Measurements from ENCODE around the gene BUB3.
"Not testable (repeated sequence)": the region's sequence is repeated elsewhere in the genome, so short reads cannot be mapped to it uniquely, and the experiment has no call there.

Gene BUB3

DNA sequence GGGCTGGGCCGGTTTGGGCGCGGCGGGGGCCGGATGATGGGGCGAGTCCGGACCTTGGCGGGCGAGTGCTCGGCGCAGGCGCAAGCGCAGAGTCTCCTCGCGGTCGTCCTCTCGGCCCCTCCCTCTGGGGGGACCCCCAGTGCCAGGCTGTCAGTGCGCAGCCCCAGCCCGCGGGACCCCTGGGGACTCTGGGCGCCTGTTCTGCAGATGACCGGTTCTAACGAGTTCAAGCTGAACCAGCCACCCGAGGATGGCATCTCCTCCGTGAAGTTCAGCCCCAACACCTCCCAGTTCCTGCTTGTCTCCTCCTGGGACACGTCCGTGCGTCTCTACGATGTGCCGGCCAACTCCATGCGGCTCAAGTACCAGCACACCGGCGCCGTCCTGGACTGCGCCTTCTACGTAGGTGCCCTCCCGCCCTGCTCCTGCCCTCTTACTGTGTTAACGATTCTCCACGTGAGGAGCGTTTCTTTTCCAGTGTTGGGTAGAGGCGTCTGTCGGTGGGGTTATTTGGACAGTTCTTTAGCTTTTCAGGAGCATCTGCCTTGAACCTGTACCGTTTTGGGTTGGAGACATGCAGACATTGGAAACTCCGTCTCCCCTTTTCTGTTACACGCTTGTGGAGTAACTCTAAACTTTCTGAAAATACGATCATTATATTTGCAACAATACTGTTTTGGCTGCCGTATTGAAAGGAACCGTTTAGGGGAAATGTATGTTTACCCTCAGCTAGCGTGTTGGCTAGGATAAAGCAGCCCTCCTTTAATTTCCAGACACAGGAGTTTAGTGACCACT is 706 bp downstream of the BUB3 start:
- DNase-seq: no peak

DNA sequence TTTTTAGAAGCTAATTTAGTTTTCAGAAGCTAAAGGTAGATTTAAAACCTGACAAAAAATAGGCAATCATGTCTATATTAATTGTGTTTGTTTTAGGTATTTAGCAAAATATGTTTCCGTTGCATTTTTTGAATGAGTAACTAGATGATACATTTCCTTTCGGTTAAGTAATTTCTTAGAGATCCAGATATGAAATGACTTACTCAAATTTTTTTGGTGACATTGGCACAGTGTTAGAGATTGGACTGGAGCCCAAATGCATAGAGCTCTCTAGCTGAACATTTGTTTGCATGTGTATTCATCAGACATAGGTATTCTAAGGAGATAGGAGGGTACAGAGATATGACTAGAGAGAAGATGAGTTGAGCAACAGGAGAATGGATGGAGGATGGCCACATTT is 1.9 kb downstream of the BUB3 start:
- DNase-seq: no peak

- DNase-seq: no peak
Observed at GRCh38 chr10:123157210-123157609, 3.0 kb downstream of the BUB3 start.

- DNase-seq: no peak
Observed at GRCh38 chr10:123158682-123159081, 4.5 kb downstream of the BUB3 start.

GRCh38 chr10:123160311-123160980 is 6.2 kb downstream of the BUB3 start:
- no peak for DNase-seq

DNA sequence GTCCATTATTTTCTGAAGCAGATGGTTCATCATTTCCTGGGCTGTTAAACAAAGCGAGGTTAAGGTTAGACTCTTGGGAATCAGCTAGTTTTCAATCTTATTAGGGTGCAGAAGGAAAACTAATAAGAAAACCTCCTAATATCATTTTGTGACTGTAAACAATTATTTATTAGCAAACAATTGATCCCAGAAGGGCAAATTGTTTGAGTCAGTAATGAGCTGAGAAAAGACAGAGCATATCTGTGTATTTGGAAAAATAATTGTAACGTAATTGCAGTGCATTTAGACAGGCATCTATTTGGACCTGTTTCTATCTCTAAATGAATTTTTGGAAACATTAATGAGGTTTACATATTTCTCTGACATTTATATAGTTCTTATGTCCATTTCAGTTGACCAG is 10.1 kb downstream of the BUB3 start:
- DNase-seq: no peak

GRCh38 chr10:123165445-123166072 is 11.4 kb downstream of the BUB3 start:
- no peak for DNase-seq

- DNase-seq: no peak
Observed at GRCh38 chr10:123166618-123167017, 12.4 kb downstream of the BUB3 start.

DNA sequence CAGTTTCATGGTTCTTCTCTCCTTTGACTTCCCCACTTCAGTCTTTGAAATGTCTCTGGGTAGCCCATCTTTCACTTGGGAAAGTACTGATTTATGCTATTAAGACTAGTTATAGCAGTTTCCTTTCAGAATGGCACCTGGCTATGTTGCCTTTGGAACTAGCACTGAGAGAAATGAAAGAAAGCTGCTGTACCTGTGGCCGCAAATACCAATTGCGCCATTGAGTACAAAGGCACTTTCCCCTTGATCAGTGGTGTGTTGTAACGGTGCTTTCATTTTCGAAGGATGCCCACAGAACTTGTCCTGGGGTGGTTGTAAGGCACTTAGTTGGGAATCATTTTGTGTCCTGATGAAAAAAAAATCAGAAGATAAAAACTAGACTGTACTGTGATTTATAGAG is 16.8 kb downstream of the BUB3 start:
- DNase-seq: no peak

GRCh38 chr10:123171616-123172015 is 17.4 kb downstream of the BUB3 start:
- not testable (repeated sequence) for DNase-seq

DNA sequence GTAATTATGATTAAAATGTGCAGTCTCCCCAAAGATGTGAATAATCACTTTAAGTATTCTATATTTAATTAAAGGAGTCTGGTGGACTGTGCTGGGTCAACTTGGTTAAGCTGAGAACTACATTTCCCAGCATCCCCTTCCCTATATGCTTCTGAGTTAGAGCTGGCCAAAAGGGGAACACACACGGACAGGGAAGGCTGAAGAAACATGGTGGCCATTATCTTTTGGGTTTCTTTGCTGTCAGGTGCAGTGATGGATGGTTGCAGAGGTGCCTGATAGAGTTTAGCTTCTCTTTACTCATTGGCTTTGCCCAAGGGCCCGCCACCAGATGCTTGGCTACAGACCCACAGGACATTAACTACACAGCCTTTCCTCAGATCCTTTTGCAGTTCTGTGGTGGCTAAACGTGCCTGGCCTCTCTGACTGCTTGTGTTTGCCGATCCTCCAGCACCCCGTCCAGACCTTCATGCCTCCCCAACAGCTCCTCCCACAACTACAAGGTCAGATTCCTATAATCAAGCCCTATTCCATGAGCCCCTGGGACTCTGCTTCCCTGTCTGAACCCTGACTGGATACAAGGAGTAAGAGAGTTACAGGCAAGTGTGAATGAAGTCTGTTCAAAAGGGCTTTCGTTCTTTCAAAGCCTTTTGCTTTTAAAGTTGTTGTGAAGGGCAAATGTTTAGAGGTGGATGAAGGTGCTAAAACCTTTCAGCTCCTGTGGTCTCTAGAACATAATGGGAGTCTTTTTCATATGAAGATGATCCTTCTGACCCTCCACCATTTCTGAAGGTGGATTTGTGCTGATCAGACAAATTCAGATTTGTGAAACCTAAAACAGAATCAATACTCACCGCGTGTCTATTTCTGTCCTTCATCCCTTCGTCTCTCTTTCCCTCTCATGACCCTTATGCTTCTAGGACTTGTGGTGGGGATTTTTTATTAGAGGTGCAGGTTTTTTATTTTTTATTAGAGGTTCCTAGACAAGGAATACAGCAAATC is 21.5 kb downstream of the BUB3 start:
- DNase-seq: no peak

- DNase-seq: not testable (repeated sequence)
Observed at GRCh38 chr10:123178390-123178789, 24.2 kb downstream of the BUB3 start.

GRCh38 chr10:123180101-123181090 is 26.2 kb downstream of the BUB3 start:
- no peak for DNase-seq

DNA sequence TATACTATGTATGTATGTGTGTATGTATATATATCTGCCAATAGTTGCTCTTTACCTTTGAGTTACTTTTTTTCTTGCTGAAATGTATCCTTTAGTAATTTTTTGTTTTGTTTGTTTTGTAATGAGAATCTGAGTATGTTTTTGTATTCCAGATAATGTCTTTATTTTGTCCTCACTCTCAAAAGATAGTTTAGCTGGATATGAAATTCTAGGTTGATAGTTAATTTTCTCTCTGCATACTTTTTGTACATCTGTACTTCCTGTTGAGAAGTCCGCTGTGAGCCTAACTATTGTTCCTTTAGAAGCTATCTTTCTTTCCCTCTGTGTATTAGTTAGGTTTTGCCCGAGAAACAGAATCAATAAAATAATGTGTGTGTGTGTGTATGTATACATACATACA is 29.5 kb downstream of the BUB3 start:
- no peak for DNase-seq

- DNase-seq: no peak
Observed at GRCh38 chr10:123187781-123188180, 33.6 kb downstream of the BUB3 start.

GRCh38 chr10:123191886-123192285 is 37.7 kb downstream of the BUB3 start:
- no peak for DNase-seq

DNA sequence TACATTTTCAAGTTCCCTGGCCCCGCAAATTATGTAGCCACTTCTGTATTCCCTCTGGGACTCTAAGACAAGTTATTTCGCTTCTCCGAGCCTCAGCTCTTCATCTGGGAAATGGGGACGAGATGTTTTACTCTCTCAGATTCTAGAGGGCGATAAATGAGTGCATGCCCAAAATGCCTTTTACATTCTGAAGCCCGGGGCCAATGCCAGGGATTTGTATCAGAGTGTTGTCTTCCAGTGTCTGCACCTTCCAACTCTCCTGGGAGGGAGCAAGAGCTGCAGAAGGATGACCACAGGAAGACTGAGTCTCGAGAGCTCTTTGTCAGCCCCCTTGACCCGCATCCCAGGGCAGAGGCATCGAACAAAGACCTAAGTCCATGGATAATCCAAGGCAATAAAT is 39.9 kb downstream of the BUB3 start:
- no peak for DNase-seq

- DNase-seq: no peak
Observed at GRCh38 chr10:123200531-123200930, 46.3 kb downstream of the BUB3 start.

GRCh38 chr10:123202506-123202905 is 48.3 kb downstream of the BUB3 start:
- no peak for DNase-seq

GRCh38 chr10:123203393-123204126 is 49.4 kb downstream of the BUB3 start:
- DNase-seq: no peak

DNA sequence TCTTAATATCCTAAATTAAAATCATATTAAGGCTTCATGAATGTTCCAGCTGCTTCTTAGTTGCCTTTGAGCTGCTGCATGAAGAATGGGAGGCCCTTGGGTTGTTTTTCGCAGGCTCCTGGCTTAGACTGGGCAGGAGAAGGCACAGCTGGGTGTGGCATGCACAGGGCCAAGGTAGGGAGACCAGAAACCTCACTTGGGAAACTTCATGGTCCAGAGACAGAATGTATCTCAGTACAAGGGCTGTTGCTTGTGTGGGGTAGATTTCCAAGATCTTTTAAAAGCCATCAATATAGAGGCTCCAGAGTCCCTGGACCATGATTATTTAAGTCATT is 49.9 kb downstream of the BUB3 start:
- no peak for DNase-seq

All from activated CD4-positive, alpha-beta T cell treated with anti-CD3 and anti-CD28 coated beads, Interleukin-2, amount 50 U/mL, for 4 hours (primary cell).